Body of pancreas (tissue), 4 donors: ENCODE data around the gene TEX53.

ENCODE experiments used
- POLR2A ChIP-seq, 3 donors: fragments of 450-650 bp; IDR thresholded peaks; one replicate each; pipeline ENCODE4 v1.6.1; 2016; ENCODE audit warnings: antibody characterized with exemption in 3 of 3, mild to moderate bottlenecking in 2 of 3
- TF ChIP-seq, protein P1 (sequence below), 7 experiments: fragments of 450-650 bp in 4 of 7; fragments of 200-600 bp in 3 of 7; sonication (generic) in 3 of 7; IDR thresholded peaks; one replicate each; pipeline ENCODE4 v1.5.1; 2016 to 2019; ENCODE audit warnings: antibody characterized with exemption in 7 of 7

- TF ChIP-seq, protein P1, sequence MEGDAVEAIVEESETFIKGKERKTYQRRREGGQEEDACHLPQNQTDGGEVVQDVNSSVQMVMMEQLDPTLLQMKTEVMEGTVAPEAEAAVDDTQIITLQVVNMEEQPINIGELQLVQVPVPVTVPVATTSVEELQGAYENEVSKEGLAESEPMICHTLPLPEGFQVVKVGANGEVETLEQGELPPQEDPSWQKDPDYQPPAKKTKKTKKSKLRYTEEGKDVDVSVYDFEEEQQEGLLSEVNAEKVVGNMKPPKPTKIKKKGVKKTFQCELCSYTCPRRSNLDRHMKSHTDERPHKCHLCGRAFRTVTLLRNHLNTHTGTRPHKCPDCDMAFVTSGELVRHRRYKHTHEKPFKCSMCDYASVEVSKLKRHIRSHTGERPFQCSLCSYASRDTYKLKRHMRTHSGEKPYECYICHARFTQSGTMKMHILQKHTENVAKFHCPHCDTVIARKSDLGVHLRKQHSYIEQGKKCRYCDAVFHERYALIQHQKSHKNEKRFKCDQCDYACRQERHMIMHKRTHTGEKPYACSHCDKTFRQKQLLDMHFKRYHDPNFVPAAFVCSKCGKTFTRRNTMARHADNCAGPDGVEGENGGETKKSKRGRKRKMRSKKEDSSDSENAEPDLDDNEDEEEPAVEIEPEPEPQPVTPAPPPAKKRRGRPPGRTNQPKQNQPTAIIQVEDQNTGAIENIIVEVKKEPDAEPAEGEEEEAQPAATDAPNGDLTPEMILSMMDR (IDR thresholded peaks at IDR 0.05) = no peak
- TF ChIP-seq POLR2A (IDR thresholded peaks at IDR 0.05) = no peak
These were observed 45.2 kb downstream of the TEX53 start for GRCh38 chr9:114612272-114612923.
